Omental fat pad (tissue), 4 donors: ENCODE data around the gene NFYB. TPM values are rescaled to one million over a fixed set of nuclear protein-coding genes. Genes with fewer than 3 reads are reported as not detected.
"Not testable (repeated sequence)": the region's sequence is repeated elsewhere in the genome, so short reads cannot be mapped to it uniquely, and the experiment has no call there.

Experiments
- ATAC-seq: fragments of 150-250 bp; one replicate; pipeline ENCODE4 v1.9.1; 2016; ENCODE audit warnings: mild to moderate bottlenecking, moderate library complexity; ENCODE audit not compliant: low FRiP score
- DNase-seq: peaks from one replicate; pipeline ENCODE4 v3.0.0-alpha.2; 2019; ENCODE audit warnings: low spot score
- total RNA-seq, 4 donors: library from RNA; depleted of rRNA; stranded (reverse); fragments of >200 nt; gene quantifications; one replicate each; pipeline ENCODE4 v1.1.0, GENCODE V29; 2016
- TF ChIP-seq, protein P1 (sequence below), 3 donors: fragments of 450-650 bp; IDR thresholded peaks; one replicate each; pipeline ENCODE4 v1.5.1; 2016 to 2017; ENCODE audit warnings: antibody characterized with exemption in 3 of 3, mild to moderate bottlenecking in 3 of 3, moderate library complexity in 2 of 3

The NFYB gene
- total RNA-seq, 4 donors from 2014 or later = 25.9 to 47.8 (median 33.8) TPM

DNA sequence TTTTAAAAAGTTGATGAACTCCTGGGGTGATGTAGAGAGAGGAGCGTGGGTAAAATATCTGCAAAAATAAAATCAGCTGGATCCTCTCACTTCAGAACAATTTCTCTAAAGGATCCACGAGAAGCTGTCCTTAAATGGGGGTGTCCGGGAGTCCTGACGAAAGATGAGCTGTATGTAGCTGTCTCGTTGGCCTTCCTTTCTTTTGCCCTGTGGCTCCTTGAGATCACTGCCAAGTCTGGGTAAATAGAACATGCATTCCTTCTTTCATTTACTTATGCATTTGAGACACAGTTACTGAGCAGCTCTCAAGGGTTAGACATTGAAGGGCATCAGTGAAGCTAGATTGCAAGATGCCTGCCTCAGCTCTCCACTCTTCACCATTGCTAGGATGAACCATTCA, 42.4 kb upstream of the NFYB start:
- DNase-seq (no peak), ATAC-seq (no peak)
- TF ChIP-seq, protein P1, sequence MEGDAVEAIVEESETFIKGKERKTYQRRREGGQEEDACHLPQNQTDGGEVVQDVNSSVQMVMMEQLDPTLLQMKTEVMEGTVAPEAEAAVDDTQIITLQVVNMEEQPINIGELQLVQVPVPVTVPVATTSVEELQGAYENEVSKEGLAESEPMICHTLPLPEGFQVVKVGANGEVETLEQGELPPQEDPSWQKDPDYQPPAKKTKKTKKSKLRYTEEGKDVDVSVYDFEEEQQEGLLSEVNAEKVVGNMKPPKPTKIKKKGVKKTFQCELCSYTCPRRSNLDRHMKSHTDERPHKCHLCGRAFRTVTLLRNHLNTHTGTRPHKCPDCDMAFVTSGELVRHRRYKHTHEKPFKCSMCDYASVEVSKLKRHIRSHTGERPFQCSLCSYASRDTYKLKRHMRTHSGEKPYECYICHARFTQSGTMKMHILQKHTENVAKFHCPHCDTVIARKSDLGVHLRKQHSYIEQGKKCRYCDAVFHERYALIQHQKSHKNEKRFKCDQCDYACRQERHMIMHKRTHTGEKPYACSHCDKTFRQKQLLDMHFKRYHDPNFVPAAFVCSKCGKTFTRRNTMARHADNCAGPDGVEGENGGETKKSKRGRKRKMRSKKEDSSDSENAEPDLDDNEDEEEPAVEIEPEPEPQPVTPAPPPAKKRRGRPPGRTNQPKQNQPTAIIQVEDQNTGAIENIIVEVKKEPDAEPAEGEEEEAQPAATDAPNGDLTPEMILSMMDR (IDR thresholded peaks at IDR 0.05) = no peak

GRCh38 chr12:104177663-104178501, 39.9 kb upstream of the NFYB start:
- peak; percentile 90 for ATAC-seq
- TF ChIP-seq, protein P1 (IDR thresholded peaks at IDR 0.05) = no peak
- DNase-seq = peak; percentile 40

GRCh38 chr12:104177336-104177662, 39.3 kb upstream of the NFYB start:
- TF ChIP-seq, protein P1 (IDR thresholded peaks at IDR 0.05) = no peak
- ATAC-seq = no peak
- no peak for DNase-seq

DNA sequence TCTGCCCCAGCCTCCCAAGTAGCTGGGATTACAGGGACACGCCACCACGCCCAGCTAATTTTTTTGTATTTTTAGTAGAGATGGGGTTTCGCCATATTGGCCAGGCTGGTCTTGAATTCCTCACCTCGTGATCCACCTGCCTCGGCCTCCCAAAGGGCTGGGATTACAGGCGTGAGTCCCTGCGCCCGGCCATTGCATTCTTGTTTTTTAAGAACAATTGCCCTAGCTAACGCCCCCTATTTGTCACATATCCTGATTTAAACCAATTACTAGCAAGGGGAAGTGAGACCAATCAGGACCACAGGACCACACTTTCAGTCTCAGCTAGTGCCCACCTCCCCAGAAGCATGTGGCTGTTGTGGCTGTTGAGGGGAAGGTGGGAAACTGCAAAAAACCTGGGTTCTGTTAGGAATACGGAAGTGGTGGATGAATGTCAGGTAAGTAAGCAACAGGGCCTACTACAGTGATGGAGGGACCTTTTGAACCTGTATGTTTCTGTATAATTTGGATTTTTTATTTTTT, 37.8 kb upstream of the NFYB start:
- DNase-seq (no peak), ATAC-seq (no peak)
- TF ChIP-seq, protein P1 (IDR thresholded peaks at IDR 0.05) = no peak

GRCh38 chr12:104173804-104174203, 35.8 kb upstream of the NFYB start:
- ATAC-seq, DNase-seq: not testable (repeated sequence)

DNA sequence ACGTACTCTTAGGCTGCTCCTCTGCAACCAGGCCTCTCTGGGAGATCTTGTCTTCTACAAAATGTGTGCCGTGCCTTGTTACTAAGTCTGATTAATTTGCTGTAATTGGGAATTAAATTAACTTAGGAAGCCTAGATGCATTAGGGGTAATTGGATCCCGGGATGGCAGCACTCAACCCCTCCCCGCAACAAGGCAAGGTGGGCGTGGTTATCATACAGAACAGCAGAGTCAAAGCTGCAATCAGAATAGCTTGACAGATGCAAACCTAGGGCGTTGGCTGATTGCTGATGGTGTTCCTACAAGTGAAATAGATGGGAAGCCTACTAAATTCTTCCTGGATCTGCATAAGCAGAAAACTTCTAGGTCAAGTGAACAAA, 34.5 kb upstream of the NFYB start:
- TF ChIP-seq, protein P1 (IDR thresholded peaks at IDR 0.05) = no peak
- DNase-seq = no peak
- no peak for ATAC-seq

DNA sequence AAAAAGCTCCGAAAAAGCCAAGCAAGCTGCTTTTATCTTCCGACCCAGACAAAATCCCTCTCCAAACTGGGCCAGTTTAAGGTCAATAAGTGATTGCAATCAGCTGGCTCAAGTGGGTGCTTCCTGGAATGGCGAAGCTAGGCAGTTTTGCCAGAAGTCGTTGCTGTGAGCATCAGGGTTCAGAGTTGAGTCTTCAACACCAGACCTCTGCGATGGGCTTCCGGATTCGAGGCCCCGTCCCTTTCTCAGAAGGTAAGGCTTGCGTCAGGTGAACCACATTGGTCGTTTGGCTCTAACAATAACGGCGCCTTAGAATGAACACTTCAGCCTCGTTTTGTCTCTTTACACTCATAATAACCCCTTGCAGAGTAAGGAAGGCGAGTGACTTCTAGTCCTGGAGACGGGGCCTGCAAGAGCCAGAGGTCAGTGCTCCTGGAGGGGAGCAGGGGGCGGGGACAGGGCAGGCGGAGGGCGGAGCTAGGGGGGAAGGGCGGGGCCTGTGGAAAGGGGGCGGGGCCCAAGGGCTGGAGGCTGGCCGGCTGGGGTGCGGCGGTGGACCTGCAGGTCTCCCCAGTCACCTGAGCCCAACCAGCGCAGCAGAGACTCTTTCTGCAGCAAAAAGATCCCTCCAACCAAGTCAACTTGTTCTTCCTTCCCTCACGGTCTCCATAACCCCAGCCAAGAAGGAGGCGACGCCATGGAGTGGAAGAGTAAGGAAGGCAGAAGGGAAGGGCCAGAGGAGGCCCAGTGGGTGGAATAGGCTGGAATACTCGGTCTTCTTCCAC, 34.0 kb upstream of the NFYB start:
- ATAC-seq = no peak
- TF ChIP-seq, protein P1 (IDR thresholded peaks at IDR 0.05) = no peak

More for the DNA sequence above, 34.0 kb upstream of the NFYB start:
- DNase-seq = no peak
